ENCODE results near the gene NOG. TPM values are rescaled to one million over a fixed set of nuclear protein-coding genes. Genes with fewer than 3 reads are reported as not detected.

NOG gene
- total RNA-seq, 6 experiments from 2014 or later: 18.3 to 21.2 (median 19.4) TPM

DNA sequence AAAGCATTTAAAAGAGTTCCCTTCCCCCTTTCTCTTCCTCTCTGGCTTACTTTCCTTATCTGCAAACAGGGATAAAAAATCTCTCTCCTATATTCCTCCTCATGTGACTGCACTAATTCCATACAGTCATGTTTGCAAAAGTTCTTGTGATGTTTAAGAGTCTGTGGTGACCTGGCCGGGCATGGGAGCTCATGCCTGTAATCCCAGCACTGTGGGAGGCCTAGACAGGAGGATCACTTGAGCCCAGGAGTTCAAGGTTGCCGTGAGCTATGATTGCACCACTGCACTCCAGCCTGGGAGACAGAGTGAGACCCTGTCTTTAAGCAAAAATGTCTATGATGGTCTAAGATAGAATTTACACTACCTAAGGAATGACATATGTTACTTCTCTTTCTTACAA is 19.6 kb downstream of the NOG start:
- H3K9me3 Mint-ChIP-seq: no peaks in the 10 kb centered on the region
- TF ChIP-seq, protein P1, sequence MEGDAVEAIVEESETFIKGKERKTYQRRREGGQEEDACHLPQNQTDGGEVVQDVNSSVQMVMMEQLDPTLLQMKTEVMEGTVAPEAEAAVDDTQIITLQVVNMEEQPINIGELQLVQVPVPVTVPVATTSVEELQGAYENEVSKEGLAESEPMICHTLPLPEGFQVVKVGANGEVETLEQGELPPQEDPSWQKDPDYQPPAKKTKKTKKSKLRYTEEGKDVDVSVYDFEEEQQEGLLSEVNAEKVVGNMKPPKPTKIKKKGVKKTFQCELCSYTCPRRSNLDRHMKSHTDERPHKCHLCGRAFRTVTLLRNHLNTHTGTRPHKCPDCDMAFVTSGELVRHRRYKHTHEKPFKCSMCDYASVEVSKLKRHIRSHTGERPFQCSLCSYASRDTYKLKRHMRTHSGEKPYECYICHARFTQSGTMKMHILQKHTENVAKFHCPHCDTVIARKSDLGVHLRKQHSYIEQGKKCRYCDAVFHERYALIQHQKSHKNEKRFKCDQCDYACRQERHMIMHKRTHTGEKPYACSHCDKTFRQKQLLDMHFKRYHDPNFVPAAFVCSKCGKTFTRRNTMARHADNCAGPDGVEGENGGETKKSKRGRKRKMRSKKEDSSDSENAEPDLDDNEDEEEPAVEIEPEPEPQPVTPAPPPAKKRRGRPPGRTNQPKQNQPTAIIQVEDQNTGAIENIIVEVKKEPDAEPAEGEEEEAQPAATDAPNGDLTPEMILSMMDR (IDR thresholded peaks at IDR 0.05): no peak
- no peaks in the 10 kb centered on the region for H3K4me1 Mint-ChIP-seq (ENCODE audit: low read depth)
- H3K27me3 Mint-ChIP-seq (ENCODE audit: insufficient read depth): peaks cover 12% of the 10 kb centered on the region
- no peak overlapping the region for H3K27ac Mint-ChIP-seq
- no peak for DNase-seq
- H3K36me3 Mint-ChIP-seq (ENCODE audit: low read depth): no peaks in the 10 kb centered on the region
- H3K4me3 Mint-ChIP-seq: no peak overlapping the region

DNA sequence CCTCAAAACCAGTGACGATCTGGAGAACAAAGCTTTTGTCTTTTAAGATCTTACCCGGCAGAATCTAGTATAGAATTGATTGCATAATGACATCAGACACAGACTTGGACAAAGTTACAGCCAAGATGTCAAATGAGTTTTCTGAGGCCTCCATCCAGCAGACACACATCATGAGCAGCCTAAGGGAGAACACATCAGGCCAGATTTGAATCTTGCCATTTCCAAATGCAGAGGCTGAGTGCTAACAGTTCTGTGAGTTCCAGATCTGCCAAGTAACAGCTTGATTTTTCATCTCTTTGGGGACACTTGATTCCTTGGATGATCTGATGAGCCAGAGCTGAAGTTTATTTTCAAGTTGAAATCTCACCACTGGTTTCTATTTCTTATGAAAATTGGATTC is 21.0 kb downstream of the NOG start:
- H3K36me3 Mint-ChIP-seq (ENCODE audit: low read depth): no peaks in the 10 kb centered on the region
- no peaks in the 10 kb centered on the region for H3K9me3 Mint-ChIP-seq
- no peak overlapping the region for H3K27ac Mint-ChIP-seq
- H3K27me3 Mint-ChIP-seq (ENCODE audit: insufficient read depth): peaks cover 8% of the 10 kb centered on the region
- H3K4me1 Mint-ChIP-seq (ENCODE audit: low read depth): no peaks in the 10 kb centered on the region
- DNase-seq: no peak
- TF ChIP-seq, protein P1 (IDR thresholded peaks at IDR 0.05): no peak
- no peak overlapping the region for H3K4me3 Mint-ChIP-seq

DNA sequence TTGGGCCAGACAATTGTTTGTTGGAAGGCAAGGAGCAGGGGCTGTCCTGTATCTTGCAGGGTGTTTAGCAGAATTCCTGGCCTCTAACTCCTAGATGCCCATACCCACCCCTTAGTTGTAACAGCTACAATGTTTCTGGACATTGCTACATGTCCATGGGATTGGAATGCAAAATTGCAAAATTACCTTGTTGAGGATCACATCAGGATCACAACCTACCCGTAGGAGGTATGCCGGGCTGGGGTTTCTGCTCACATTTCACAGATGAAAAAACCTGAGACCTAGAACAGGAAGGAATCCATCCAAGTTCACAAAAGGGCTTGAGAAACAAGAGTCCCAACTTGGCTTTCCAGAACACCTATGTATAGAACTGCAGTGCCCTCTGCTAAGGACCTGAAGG is 22.7 kb downstream of the NOG start:
- Mint-ChIP-seq H3K36me3 (ENCODE audit: low read depth) (no peaks in the 10 kb centered on the region), H3K27me3 (ENCODE audit: insufficient read depth) (peaks cover 16% of the 10 kb centered on the region), H3K4me3 (no peak overlapping the region), H3K27ac (no peak overlapping the region), H3K9me3 (no peaks in the 10 kb centered on the region), H3K4me1 (ENCODE audit: low read depth) (no peaks in the 10 kb centered on the region)
- no peak for DNase-seq
- TF ChIP-seq, protein P1 (IDR thresholded peaks at IDR 0.05): no peak

DNA sequence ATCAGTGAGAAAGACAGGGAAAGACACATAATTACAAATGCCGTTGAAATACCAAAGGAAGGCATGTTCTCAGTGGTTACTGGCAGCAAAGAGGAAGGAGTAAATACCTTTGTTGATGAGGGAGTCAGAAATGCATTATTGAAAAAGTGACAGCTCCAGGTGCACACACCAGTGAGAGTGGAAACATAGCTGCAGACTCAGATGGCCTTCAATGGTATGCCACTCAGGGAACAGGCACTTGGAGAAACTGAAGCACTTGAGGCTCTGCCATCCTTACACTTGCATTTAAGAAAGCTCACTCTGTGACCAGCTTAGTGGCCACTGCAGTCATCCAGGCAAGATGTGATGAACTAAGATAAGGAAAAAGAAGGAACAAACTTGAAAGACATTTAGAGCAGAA is 29.9 kb downstream of the NOG start:
- no peaks in the 10 kb centered on the region for H3K36me3 Mint-ChIP-seq (ENCODE audit: low read depth)
- H3K27ac Mint-ChIP-seq: no peak overlapping the region
- DNase-seq: no peak
- TF ChIP-seq, protein P1 (IDR thresholded peaks at IDR 0.05): no peak
- no peak overlapping the region for H3K4me3 Mint-ChIP-seq
- H3K27me3 Mint-ChIP-seq (ENCODE audit: insufficient read depth): peaks cover 33% of the 10 kb centered on the region
- H3K4me1 Mint-ChIP-seq (ENCODE audit: low read depth): peaks cover 7% of the 10 kb centered on the region; the same call in 1 of the 2 replicates
- no peaks in the 10 kb centered on the region for H3K9me3 Mint-ChIP-seq

DNA sequence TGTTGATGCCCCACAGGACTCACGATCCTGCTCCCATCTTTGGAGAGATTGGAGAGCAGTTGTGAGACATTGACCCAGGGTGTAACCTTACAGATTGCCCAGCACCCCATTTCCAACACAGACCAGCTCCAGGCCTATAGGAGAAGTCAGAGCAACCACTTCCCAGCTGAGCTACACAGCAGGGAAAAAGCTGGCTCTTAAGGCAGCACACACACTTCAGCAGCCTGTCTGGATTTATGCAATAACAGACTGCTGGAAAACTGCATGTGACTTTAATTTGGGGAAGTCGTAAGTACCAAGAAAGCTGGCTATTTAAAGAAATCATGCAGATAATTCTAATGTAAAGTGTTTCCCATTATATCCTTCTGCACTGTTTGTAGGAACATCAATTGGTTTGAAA is 30.8 kb downstream of the NOG start:
- Mint-ChIP-seq H3K27ac (no peak overlapping the region), H3K36me3 (ENCODE audit: low read depth) (no peaks in the 10 kb centered on the region), H3K4me1 (ENCODE audit: low read depth) (peaks cover 8% of the 10 kb centered on the region), H3K27me3 (ENCODE audit: insufficient read depth) (peaks cover 33% of the 10 kb centered on the region), H3K4me3 (no peak overlapping the region), H3K9me3 (no peaks in the 10 kb centered on the region)
- DNase-seq: no peak
- TF ChIP-seq, protein P1 (IDR thresholded peaks at IDR 0.05): no peak

DNA sequence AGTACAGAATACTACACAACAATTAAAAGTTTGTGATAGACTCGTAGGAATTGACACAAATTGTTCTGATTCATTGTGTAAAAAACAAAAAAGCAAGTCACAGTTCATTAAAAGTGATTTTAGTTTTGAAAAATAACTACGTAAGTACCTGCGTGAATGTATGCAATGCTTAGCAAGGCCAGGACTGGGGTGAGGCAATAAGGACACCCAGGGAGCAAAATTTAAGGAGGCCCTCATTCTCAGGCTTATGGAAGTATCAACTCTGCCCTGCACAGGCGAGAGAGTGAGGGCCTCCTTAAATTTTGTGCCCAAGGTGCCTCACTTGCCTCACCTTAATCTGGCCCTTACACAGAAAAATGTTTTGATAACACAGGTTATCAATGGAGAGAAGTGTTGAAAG is 31.4 kb downstream of the NOG start:
- Mint-ChIP-seq H3K4me3 (no peak overlapping the region), H3K4me1 (ENCODE audit: low read depth) (peaks cover 14% of the 10 kb centered on the region), H3K9me3 (no peaks in the 10 kb centered on the region), H3K36me3 (ENCODE audit: low read depth) (no peaks in the 10 kb centered on the region), H3K27ac (no peak overlapping the region), H3K27me3 (ENCODE audit: insufficient read depth) (peaks cover 29% of the 10 kb centered on the region)
- TF ChIP-seq, protein P1 (IDR thresholded peaks at IDR 0.05): no peak
- DNase-seq: no peak
